Brain pericyte (primary cell): ENCODE results near the gene SMARCC2.
A peak's percentile ranks its signal among the peaks of the same experiment; 100 is the strongest.

Experiments used
- DNase-seq: peaks from one replicate; pipeline ENCODE4 v3.0.0-alpha.2; 2012; ENCODE audit warnings: low read depth, low spot score

SMARCC2 gene

DNA sequence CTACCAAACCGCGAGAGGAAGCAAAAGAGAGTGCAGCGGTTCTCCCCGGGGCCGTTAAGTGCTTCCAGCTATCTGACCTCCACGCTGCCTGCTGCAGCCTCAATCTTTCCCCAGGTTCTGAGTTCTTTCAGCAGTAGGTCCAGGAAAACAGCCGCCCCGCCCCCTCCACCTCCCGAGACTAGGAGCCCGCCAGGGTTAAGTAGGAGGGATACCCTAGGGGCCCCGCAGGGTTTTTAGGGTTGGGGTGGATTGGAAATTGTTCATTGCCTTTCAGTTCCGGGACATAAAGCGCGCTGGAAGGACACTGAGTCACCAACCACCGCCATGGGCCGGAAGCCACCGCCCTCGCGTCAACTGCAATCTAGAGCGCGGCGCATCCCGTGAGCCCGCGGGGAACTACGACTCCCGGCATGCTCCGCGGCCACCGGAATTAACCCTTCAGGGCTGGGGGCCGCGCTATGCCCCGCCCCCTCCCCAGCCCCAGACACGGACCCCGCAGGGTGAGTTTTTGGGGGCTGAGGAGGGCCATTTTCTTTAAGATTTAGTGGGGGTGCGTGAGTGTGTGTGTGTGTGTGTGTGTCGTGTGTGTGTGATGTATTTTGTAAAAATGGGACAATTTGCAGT lies 37.0 kb downstream of the SMARCC2 start, which contains the start of gene MYL6B:
MYL6B (plus strand) TSS at position 456 of the 624 bp plus-strand sequence. CDS start 1,332 bp downstream, outside the sequence.
- DNase-seq, result peak; percentile 67

DNA sequence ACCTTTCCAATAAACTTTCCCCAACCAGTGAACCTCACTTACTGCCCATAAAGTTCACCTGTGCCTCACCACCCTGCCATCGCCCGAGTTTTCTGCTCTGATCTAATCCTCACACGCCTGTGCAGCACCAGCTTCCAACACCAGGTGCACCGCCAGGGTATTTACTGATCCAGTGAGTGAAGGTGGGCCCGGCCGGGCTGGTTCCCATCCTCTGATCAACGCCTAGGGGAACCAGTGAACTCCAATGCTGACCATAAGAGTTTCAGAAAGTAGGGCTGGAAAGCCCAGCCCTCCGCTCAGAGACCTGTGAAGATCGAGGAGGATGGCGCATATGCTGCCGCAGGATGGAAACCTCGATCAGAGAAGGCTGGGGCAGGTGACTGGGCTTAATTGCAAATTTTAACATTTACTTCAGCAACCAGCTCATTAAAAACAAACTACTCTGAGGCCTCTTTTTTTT lies 37.6 kb downstream of the SMARCC2 start:
- no peak for DNase-seq

DNA sequence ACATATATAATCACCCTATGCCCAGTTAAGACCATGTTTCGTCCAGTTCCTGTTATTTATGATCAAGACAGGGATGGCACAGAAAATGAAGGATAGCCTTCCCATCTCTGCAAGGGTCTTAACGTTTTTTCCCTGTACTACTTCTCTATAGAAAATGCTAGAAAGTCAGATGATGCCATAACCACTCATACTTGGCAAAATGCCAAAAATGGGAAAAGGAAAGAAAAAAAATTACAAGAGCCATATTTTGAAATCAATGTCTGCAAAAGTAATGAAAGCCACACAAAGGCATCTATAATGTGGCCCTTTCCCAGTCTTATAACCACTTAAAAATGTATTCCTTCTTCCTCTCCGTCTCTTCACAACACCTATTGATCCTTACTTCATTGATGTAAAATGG lies 38.7 kb downstream of the SMARCC2 start:
- DNase-seq, result no peak

DNA sequence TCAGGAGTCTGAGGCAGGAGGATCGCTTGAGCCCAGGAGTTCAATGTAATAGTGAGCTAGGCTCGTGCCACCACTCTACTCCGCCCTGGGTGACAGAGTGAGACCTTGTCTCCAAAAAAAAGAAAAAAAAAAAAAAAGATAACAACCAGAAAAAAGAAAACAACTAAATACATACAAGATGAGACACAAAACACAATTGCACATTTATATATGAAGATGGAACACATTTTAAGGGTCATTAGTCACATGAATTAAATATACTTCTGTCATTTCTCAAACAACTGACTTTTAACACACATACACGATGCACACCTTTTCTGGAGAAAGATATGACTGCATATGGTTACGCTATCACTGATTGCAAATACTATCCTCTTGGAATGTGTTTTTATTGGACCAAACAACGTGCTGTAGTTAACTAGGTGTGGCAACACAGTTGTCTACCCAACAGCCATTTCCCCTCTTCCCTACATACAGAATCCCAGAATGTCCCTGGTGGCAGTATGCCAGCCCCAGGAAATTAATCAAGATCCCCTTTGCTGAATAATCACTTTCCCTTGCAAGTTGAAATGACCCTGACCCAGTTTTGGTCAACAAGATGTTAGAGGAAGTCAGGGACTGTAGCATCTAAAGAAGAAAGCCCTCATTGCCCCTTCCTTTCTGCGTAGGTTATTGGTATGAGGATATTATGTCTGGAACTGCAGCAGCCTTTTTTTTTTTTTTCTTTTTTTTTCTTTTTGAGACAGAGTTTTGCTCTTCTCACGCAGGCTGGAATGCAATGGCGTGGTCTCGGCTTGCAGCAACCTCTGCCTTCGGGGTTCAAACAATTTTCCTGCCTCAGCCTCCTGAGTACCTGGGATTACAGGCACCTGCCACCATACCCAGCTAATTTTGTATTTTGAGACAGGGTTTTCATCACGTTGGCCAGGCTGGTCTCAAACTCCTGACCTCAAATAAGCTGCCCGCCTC lies 42.5 kb downstream of the SMARCC2 start:
- DNase-seq, result no peak

DNA sequence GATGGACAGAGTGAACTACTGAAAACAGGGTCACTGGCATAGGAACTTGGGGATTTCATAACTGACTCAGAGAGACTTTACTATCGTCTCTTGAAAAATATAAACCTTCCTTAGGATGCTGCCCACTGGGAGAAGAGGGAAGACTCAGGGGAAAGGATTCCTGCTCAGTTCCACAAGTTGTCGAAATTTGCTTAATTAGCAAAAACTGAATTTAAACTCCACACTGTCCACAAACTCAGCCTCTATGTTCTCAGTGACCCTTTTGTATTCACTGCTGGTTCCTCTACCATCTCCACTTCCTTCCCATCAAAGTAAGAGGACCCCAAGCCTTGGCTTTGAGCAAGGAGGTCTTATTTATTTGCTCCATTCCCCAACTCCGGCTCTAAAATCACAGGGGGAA lies 44.1 kb downstream of the SMARCC2 start:
- DNase-seq, result no peak

DNA sequence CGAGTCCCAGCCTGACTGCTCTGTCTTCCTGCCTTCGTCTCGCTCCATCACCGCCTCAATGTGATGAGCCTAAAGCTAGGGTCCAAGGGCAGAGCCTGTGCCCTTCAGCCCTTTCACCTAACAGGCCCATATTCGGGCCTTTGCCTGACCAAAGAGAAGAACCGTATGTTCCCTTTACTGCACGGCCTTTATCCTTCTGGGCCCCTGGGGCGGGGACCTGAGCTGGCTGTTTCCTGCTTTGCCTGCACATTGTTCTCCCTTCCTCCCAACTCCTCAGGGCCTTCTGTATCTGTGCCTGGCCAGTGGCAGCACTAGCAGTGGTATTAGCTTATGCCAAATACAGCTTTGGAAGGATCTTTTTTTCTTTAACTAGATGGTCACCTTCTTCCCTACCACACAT lies 45.4 kb downstream of the SMARCC2 start:
- no peak for DNase-seq

DNA sequence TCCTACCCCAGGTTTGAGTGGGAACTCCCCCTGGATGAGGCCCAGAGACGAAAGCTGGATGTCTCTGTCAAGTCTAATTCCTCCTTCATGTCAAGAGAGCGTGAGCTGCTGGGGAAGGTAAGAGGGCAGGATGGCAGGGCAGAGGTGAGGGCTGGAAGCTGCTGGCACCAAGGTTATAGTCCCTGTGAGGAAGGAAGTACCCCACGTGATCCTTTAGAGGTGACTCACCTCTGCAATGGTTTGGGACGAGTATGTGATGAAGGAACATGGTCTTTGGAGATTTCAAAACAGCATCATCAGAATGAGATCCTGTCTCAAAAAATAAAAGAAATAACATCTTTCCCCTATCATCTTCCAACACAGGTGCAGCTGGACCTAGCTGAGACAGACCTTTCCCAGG lies 46.1 kb downstream of the SMARCC2 start:
- no peak for DNase-seq

DNA sequence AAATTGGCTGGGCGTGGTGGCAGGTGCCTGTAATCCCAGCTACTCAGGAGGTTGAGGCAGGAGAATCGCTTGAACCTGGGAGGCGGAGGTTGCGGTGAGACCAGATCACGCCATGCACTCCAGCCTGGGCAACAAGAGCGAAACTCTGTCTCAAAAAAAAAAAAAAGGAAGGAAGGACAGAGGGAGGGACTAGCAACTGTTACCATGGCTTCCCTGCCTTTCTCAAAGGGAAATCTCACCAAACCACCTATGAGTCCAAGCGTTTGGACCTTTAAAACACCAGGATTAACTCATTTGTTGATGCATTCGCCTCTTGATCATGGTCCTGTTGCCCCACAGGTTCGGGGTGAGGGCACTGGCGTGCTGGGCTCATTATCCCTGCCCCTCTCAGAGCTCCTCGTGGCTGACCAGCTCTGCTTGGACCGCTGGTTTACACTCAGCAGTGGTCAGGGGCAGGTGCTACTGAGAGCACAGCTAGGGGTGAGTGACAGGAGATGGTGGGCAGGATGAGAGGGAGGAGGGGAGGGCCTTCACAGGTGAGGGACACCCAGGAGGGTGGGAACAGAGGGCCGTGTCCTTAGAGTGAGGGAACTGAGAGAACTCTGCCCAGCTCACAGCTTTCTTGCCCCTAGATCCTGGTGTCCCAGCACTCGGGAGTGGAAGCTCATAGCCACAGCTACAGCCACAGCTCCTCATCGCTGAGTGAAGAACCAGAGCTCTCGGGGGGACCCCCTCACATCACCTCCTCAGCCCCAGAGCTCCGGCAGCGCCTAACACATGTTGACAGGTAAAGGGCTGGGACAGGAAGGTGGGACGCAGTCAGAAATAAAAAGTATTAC lies 47.1 kb downstream of the SMARCC2 start:
- DNase-seq, result no peak

DNA sequence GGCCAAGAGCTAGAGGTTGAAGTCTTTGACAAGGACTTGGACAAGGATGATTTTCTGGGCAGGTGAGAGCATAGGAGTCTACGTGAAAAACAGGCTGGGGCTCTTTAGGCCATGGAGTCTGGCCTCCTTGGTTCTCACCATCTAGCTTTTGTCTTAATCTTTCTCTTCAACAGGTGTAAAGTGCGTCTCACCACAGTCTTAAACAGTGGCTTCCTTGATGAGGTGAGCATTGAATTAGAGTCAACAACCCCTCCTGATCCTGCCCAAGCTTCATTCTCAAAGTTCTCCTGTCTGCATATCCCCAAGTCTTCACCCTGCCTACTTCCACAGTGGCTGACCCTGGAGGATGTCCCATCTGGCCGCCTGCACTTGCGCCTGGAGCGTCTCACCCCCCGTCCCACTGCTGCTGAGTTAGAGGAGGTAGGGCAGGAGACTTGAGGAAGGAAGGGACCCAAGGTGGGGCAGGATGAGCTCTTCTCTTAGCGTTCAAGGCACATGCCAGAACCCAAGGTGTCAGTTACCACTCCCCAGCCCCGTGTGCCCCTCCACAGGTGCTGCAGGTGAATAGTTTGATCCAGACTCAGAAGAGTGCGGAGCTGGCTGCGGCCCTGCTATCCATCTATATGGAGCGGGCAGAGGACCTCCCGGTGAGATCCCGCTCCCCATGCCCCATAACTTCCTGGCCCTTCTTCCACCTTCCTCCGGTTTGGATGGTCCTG lies 51.3 kb downstream of the SMARCC2 start:
- no peak for DNase-seq

DNA sequence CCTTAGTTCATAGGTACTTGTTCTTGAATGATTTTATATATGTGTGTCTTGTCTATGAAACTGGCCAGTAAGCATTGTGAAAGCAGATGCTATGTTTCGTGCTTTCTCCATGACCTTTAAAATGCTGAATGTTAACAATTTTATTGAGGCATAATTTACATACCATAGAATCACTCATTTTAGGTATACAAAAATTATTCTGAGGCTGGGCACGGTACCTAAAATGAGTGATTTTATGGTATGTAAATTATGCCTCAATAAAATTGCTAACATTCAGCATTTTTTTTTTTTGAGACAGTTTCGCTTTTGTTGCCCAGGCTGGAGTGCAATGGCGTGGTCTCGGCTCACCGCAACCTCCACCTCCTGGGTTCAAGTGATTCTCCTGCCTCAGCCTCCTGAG lies 54.4 kb downstream of the SMARCC2 start:
- DNase-seq, result no peak

DNA sequence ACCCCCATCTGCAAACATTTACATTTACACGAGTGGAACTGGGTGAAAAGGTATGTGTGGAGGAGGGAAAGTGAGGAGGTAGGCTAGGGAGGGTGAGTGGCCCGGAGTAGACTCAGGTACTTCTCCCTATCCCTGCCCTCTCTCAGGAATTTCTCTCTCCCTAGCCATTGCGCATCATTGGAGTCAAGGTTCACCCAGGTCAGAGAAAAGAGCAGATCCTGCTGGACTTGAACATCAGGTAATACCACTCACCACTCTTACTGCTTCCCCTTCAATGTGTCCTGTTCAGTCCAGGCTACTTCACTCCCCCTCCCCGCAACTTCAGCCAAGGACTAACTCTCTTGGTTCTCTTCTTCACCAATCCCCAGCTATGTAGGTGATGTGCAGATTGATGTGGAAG lies 58.4 kb downstream of the SMARCC2 start:
- no peak for DNase-seq

DNA sequence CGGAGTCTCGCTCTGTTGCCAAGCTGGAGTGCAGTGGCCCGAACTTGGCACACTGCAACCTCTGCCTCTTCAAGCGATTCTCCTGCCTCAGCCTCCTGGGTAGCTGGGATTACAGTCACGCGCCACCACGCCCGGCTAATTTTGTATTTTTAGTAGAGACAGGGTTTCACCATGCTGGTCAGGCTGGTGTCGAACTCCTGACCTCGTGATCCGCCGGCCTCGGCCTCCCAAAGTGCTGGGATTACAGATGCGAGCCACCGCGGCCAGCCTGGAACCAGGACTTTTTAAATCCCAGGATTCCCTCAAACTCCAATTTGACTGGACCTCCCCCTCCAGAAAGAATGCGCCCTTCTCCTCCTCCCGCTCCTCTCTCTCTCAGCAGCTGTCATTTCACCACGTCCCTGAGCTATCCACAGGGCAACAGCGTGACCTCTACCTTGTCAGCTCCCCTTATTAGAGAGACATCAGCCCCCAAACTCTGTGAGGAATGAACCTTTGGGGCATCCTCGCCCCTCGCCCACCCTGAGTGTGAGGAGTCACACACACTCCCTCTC lies 59.3 kb downstream of the SMARCC2 start:
- DNase-seq, result no peak

DNA sequence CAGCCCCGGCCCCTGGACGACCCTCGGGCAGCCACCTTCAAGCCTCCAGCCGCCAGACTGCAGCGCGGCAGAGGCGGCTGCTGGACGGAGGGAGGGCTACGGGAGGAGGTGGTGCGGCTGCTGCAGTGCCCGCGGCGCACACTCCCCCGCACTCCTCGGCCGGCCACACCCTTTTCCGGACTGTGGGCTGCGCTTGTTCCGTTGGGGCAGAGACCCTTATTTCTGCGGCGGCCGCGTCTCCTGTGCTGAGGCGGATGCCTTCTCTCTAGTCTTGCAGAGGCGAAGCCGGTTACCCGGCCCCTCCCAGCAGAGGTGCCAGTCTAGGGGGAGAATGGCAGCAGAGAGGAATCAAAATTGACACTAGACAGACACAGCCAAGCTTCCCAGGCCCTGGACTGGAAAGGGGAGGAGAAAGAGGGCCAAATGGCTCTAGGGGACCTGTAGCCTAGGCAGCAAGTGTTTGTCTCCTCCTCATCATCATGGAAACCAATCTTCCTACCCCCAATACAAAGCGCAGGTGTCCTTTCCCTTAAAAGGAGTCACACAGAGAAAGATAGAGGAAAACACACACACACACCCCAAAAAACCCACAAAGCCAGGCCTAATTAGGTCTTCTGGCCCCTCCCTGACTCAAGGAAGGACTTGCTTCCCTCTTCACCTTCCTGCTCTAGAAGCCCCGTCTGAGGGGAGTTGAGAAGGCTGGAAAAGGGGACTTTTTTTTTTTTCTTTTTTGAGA lies 59.9 kb downstream of the SMARCC2 start:
- DNase-seq, result no peak

DNA sequence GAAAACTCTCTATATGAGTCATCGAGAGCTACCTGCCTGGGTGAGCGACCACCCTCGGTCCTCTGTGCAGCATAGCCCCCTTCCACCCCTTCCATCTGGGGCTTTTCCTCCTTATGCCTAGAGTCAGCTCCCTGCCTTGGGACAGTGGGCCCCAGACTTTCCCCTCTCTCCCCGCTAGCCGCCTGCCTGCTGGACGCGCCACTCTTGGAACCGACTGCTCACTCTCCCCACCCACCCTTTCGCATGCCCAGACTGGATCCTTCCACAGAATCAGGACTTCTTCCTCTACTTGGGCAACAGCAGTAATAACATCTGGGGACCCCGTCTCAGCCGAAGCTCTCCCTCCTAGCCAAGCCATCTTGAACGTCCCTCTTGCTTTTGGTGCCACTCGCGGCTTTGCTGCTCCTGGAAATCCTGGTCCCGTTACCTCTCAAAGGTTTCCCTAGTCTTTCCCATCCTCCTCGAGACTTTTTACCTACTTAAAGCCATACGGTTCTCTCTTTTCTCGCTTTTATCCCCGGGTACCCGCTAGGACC lies 60.5 kb downstream of the SMARCC2 start:
- DNase-seq, result no peak

DNA sequence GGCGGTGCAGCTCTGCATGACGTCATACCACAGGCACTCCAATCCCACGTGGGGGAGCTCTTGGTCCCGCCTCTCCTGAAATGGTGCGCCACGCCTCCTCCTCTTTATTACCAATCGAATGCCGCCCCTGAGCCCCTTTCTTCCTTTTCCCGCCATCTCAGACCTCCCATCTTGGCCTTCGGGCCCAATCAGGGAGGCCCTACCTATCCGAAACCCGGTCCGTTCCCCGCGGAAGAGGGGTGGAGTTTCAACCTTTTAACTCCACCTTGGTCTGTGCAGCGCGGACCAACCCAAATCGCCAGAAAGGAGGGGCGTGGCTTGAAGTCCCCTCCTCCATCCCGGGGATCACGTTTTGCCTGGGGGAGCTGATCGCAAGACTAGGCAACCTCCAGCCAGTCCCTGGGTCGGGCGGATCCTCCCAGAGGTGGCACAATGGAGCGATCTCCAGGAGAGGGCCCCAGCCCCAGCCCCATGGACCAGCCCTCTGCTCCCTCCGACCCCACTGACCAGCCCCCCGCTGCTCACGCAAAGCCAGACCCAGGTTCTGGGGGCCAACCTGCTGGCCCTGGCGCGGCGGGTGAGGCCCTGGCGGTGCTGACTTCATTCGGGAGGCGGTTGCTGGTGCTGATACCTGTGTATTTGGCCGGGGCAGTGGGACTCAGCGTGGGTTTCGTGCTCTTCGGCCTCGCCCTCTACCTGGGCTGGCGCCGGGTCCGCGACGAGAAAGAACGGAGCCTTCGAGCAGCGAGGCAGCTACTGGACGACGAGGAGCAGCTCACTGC lies 61.2 kb downstream of the SMARCC2 start, which contains the start of gene ESYT1:
ESYT1 (plus strand) TSS at position 380 of the 782 bp plus-strand sequence; CDS start at position 433, 53 bp downstream.
- peak; percentile 99 for DNase-seq

DNA sequence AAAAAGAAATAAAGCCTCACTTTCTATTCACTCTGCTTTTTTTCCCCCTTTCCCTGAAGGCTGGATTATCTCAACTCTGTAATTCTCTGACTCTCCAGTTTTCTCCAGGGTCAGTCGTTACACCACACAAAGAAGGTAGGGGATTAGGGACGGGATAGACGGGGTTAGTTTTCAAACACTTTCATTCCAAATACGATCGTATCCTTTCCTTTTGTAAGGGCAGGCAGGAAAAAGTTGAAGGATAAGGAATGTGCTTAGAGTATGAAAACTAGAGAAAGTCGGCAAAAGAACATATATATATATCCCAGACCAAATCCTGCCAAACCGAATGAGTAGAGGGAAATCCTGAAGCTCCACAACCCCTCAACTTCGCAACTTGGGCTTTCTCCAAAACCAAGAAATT lies 61.8 kb downstream of the SMARCC2 start:
- no peak for DNase-seq

DNA sequence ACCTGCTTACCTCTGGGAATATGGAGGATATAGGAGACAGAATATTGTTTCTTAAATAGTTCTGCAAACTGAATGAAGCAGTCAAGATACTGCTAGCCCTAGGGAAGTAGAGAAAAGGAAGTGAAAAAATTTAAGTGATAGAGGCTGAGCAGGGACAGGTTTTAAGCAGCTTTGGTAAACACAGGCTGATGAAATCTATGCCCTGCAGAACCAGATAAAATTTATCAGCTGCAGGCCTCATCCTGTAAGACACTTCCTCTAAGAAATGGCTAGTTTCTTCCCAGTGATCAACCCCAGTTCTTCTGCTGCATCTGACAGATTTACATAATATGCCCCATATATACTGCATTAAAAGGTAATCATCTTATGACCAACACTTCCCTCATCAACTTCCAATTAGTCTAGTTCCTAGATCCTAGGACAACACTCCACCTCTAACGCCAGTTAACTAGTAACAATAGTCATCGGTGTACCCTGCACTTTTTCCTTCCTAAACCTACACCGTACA lies 62.5 kb downstream of the SMARCC2 start:
- DNase-seq, result no peak

DNA sequence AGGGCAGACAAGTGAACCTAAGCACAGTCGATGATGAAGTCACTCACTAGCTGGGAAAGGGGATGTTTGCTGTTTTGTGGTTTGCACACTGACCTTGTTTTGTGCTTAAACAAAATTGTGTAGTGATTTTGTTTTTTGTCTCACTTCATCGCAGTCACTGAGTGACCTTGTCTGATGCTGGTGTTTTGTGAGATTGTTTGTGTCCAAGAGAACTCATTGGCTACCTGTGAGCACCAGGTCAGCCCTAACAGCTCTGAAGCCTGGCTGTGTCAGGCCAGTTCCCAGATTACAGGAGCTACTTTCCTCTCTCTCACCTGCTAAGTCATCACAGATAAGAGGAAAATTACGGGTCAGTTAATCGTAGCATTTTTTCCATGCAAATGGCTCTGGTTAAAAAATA lies 65.2 kb downstream of the SMARCC2 start:
- no peak for DNase-seq

DNA sequence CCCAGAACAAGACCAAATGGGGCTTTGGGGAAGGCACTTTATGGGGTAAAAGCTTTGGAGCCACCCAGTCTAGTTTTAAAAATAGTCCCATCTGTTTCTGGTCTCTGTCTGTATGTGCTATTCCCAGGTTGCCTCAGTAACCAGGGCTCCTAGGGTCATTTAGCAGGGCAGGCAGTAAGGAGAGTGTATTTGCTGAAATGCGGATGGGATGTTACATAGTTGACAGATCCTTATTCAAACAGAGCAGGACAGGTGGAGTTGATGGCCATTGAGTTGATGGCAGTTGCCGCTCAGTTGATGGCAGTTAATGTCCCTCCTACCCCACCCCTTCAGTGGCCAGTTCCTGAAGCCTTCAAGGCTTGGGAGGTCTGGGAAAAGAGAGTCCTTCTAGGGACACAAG lies 66.6 kb downstream of the SMARCC2 start:
- DNase-seq, result no peak
